GM18519 (cell line): ENCODE data around the gene EHBP1.

Source experiments
- ATAC-seq: cut with Tn5 transposase; IDR thresholded peaks from one replicate; pipeline ENCODE4 v1.9.1; 2021; ENCODE audit warnings: mild to moderate bottlenecking, moderate library complexity; ENCODE audit not compliant: unreplicated experiment, low FRiP score

EHBP1 gene

GRCh38 chr2:62812921-62813825, 107.7 kb downstream of the EHBP1 start:
- no peak for ATAC-seq

- ATAC-seq: no peak
Observed at GRCh38 chr2:62814123-62814522, 108.6 kb downstream of the EHBP1 start.

- no peak for ATAC-seq
Observed at GRCh38 chr2:62817348-62817747, 111.8 kb downstream of the EHBP1 start.

- ATAC-seq: no peak
Observed at GRCh38 chr2:62817995-62818713, 112.6 kb downstream of the EHBP1 start.

- ATAC-seq: no peak
Observed at GRCh38 chr2:62822549-62822948, 117.0 kb downstream of the EHBP1 start.

- no peak for ATAC-seq
Observed at GRCh38 chr2:62824388-62824787, 118.9 kb downstream of the EHBP1 start.

- no peak for ATAC-seq
Observed at GRCh38 chr2:62826141-62826540, 120.6 kb downstream of the EHBP1 start.

GRCh38 chr2:62826953-62827675, 121.6 kb downstream of the EHBP1 start:
- ATAC-seq: no peak

- ATAC-seq: no peak
Observed at GRCh38 chr2:62831729-62832128, 126.2 kb downstream of the EHBP1 start.

- no peak for ATAC-seq
Observed at GRCh38 chr2:62844311-62845090, 139.0 kb downstream of the EHBP1 start.

- no peak for ATAC-seq
Observed at GRCh38 chr2:62845256-62845655, 139.7 kb downstream of the EHBP1 start.

GRCh38 chr2:62852254-62852653, 146.7 kb downstream of the EHBP1 start:
- no peak for ATAC-seq

GRCh38 chr2:62854600-62855514, 149.3 kb downstream of the EHBP1 start:
- no peak for ATAC-seq

- no peak for ATAC-seq
Observed at GRCh38 chr2:62856228-62857040, 150.9 kb downstream of the EHBP1 start.

- ATAC-seq: no peak
Observed at GRCh38 chr2:62857139-62857931, 151.8 kb downstream of the EHBP1 start.

- ATAC-seq: no peak
Observed at GRCh38 chr2:62858231-62858832, 152.8 kb downstream of the EHBP1 start.

- ATAC-seq: no peak
Observed at GRCh38 chr2:62868947-62869346, 163.4 kb downstream of the EHBP1 start.
